Common myeloid progenitor, CD34-positive (primary cell): ENCODE results near the gene UNC45A.
A peak's percentile ranks its signal among the peaks of the same experiment; 100 is the strongest.

ENCODE experiments used
- CTCF ChIA-PET: fragments of 350-600 bp; sonication (Branson Sonifier 250); formaldehyde crosslinking; loops from one replicate; lab custom pipeline; 2021; ENCODE audit warnings: antibody characterized with exemption; lab: Charles Lee
- POLR2A ChIA-PET: fragments of 350-600 bp; sonication (Branson Sonifier 250); formaldehyde crosslinking; loops from one replicate; lab custom pipeline; 2021; ENCODE audit warnings: antibody characterized with exemption; lab: Charles Lee
- DNase-seq, 3 donors: peaks; one replicate each; pipeline versions ENCODE4 v3.0.0 to v3.0.0-alpha.2; 2013
- H3K27ac ChIP-seq, 2 experiments: 1 replicate in 1 of 2; 2 replicates in 1 of 2; pipeline ENCODE4 v1.7.0; 2013; ENCODE audit warnings: inconsistent platforms in 2 of 2, low read length in 2 of 2, mild to moderate bottlenecking in 2 of 2, low read depth in 1 of 2, moderate library complexity in 1 of 2; ENCODE audit not compliant: severe bottlenecking in 2 of 2, insufficient read depth in 1 of 2, poor library complexity in 1 of 2
- H3K27me3 ChIP-seq, 5 experiments: replicated peaks in 2 of 5; 1 replicate in 3 of 5; 2 replicates in 2 of 5; pipeline versions ENCODE4 v1.6.1 to v1.7.0; 2013; ENCODE audit warnings: low read length in 4 of 5, mild to moderate bottlenecking in 2 of 5, moderate library complexity in 2 of 5, inconsistent platforms in 1 of 5; ENCODE audit not compliant: insufficient read depth in 5 of 5, control insufficient read depth in 4 of 5
- H3K36me3 ChIP-seq, 4 experiments: 1 replicate in 2 of 4; 2 replicates in 2 of 4; pipeline versions ENCODE4 v1.6.1 to v1.7.0; 2013; ENCODE audit warnings: low read length in 3 of 4, control low read depth in 1 of 4, mild to moderate bottlenecking in 1 of 4; ENCODE audit not compliant: control insufficient read depth in 4 of 4, insufficient read depth in 4 of 4
- H3K4me1 ChIP-seq, 4 experiments: 1 replicate in 3 of 4; 2 replicates in 1 of 4; pipeline versions ENCODE4 v1.6.1 to v1.7.1; 2013; ENCODE audit warnings: low read length in 3 of 4, mild to moderate bottlenecking in 3 of 4, control low read depth in 1 of 4, inconsistent platforms in 1 of 4, moderate library complexity in 1 of 4; ENCODE audit not compliant: control insufficient read depth in 4 of 4, insufficient read depth in 4 of 4; ENCODE audit errors: control extremely low read depth in 1 of 4
- H3K4me3 ChIP-seq, 7 experiments: 1 replicate in 4 of 7; 2 replicates in 3 of 7; pipeline versions ENCODE4 v1.5.1 to v1.7.0; 2013; ENCODE audit warnings: mild to moderate bottlenecking in 7 of 7, low read length in 6 of 7, moderate library complexity in 6 of 7, inconsistent platforms in 2 of 7, low read depth in 2 of 7, control low read depth in 1 of 7; ENCODE audit not compliant: insufficient read depth in 4 of 7, control insufficient read depth in 1 of 7; ENCODE audit errors: extremely low read depth in 1 of 7
- H3K9me3 ChIP-seq, 5 experiments: 1 replicate in 4 of 5; 2 replicates in 1 of 5; pipeline versions ENCODE4 v1.6.1 to v1.7.1; 2013; ENCODE audit warnings: low read length in 4 of 5, mild to moderate bottlenecking in 2 of 5, inconsistent platforms in 1 of 5, low read depth in 1 of 5, moderate library complexity in 1 of 5; ENCODE audit not compliant: control insufficient read depth in 4 of 5, insufficient read depth in 2 of 5; ENCODE audit errors: control extremely low read depth in 1 of 5
- WGBS: methylation state at CpG from one replicate; pipeline ENCODE4 v1.1.5; 2013; ENCODE audit not compliant: insufficient coverage; 5-methylcytosine and 5-hydroxymethylcytosine counted together

Gene UNC45A

GRCh38 chr15:90994059-90994416, 59.0 kb downstream of the UNC45A start:
- WGBS = 0% methylated on average over 49 of the region's 50 CpGs
- Histone ChIP-seq H3K36me3 (peaks cover 0 to 16% (median 14%) of the 10 kb centered on the region in 4 experiments), H3K27ac (peak overlapping the region; percentile 68 to 85), H3K27me3 (no peaks in the 10 kb centered on the region), H3K4me3 (peak overlapping the region; percentile 90 to 100 (median 98)), H3K4me1 (peaks cover 10 to 36% (median 18%) of the 10 kb centered on the region in 4 experiments), H3K9me3 (no peaks in the 10 kb centered on the region)
- ChIA-PET CTCF (no interaction called here), POLR2A (interaction anchor here (1.0 kb wide), 2 partner anchors 28 to 37 kb away, joined by 3 read pairs; no protein-coding TSS in a partner anchor)
- DNase-seq = no peak

DNA sequence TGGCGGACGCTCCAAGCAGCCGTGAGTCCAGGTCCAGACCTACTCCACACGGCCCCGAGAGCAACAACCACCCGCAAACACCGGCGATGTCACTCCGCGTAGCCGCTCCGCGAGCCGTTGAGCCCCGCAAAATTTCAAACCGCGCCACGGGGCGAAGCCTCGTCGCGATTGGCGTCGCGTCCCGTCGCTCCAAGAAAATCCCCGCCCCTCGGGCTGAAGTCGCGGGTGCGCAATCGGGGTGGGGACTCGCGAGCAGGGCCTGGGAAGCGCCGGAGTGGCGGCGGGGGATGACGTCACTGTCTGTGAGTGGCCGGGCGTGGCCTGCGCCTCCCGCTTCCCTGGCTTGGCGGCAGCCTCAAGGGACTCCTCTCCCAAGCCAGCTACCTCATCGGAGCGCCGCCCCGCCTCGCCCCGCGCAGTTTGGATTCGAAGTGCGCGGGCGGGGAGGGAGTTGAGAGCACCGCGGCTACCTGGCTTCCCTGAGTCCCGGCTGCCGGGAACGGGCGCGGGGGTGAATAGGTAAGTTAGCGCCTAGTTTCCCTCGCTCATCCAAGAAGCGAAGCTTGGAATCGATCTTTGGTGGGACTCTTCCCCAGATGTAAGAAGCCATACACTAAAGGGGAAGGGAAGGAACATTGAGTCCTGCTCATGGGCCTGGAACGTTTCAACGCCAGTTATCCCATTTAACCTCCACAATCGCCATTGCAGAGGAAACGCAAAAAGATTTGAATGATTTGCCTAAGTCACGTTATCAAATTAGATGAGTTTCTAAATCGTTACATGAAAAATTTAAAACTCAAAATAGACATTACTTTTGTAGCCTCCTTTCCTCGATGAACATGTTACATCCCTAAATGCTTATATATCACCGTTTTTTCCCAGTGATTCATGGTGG, 59.6 kb downstream of the UNC45A start, which contains the start of gene PRC1:
PRC1 (minus strand) TSS at position 119 of the 895 bp plus-strand sequence; CDS start at position 1, 118 bp downstream.
- DNase-seq = peak; percentile 96 to 99 (median 98)
- under 1% methylated on average over 65 of the region's 75 CpGs for WGBS
- H3K4me1 ChIP-seq = peaks cover 10 to 30% (median 15%) of the 10 kb centered on the region in 4 experiments
- peaks cover 3 to 21% (median 18%) of the 10 kb centered on the region in 4 experiments for H3K36me3 ChIP-seq
- CTCF ChIA-PET = no interaction called here
- H3K4me3 ChIP-seq = peak within 1 kb of the TSS; percentile 90 to 100 (median 98)
- no peaks in the 10 kb centered on the region for H3K27me3 ChIP-seq
- peak within 1 kb of the TSS; percentile 68 to 85 for H3K27ac ChIP-seq
- no peaks in the 10 kb centered on the region for H3K9me3 ChIP-seq
- POLR2A ChIA-PET = interaction anchor here (1.0 kb wide), 2 partner anchors 27 to 38 kb away, joined by 3 read pairs; no protein-coding TSS in a partner anchor

- WGBS = 97% methylated on average over 8 of the region's 8 CpGs
- DNase-seq = no peak
These were observed 63.7 kb downstream of the UNC45A start for GRCh38 chr15:90998737-90999136.

GRCh38 chr15:91001209-91001608, 66.1 kb downstream of the UNC45A start:
- Histone ChIP-seq H3K9me3 (no peaks in the 10 kb centered on the region), H3K27ac (no peak overlapping the region), H3K27me3 (no peaks in the 10 kb centered on the region), H3K36me3 (peaks cover 17 to 75% (median 55%) of the 10 kb centered on the region in 4 experiments), H3K4me3 (no peak overlapping the region), H3K4me1 (no peaks in the 10 kb centered on the region)
- CTCF ChIA-PET = interaction anchor here (1.5 to 1.9 kb wide), 2 partner anchors 10 to 43 kb away, joined by 3 to 6 read pairs; no protein-coding TSS in a partner anchor
- POLR2A ChIA-PET = no interaction called here
- no peak for DNase-seq
- WGBS = 93% methylated on average over 2 of the region's 3 CpGs

More at GRCh38 chr15:90998737-90999136, 63.7 kb downstream of the UNC45A start:
- ChIA-PET POLR2A (no interaction called here), CTCF (no interaction called here)
- no peak overlapping the region for H3K27ac ChIP-seq
- peaks cover 15 to 54% (median 42%) of the 10 kb centered on the region in 4 experiments for H3K36me3 ChIP-seq
- H3K27me3 ChIP-seq = no peaks in the 10 kb centered on the region
- H3K9me3 ChIP-seq = no peaks in the 10 kb centered on the region
- peaks cover 5 to 10% (median 7%) of the 10 kb centered on the region in 4 experiments for H3K4me1 ChIP-seq
- H3K4me3 ChIP-seq = no peak overlapping the region
